ENCODE results near the gene PARD3.
"Not testable (repeated sequence)": the region's sequence is repeated elsewhere in the genome, so short reads cannot be mapped to it uniquely, and the experiment has no call there.

Gene PARD3

GRCh38 chr10:34648919-34649318, 166.2 kb downstream of the PARD3 start:
- DNase-seq (ENCODE audit: low read depth) = no peak

- no peak for DNase-seq (ENCODE audit: low read depth)
These were observed 166.9 kb downstream of the PARD3 start for GRCh38 chr10:34647875-34648865.

- no peak for DNase-seq (ENCODE audit: low read depth)
These were observed 167.9 kb downstream of the PARD3 start for GRCh38 chr10:34647160-34647559.

GRCh38 chr10:34646331-34646730, 168.8 kb downstream of the PARD3 start:
- no peak for DNase-seq (ENCODE audit: low read depth)

GRCh38 chr10:34644815-34645214, 170.3 kb downstream of the PARD3 start:
- DNase-seq (ENCODE audit: low read depth) = not testable (repeated sequence)

GRCh38 chr10:34644224-34644623, 170.9 kb downstream of the PARD3 start:
- DNase-seq (ENCODE audit: low read depth) = no peak

- DNase-seq (ENCODE audit: low read depth) = no peak
These were observed 171.5 kb downstream of the PARD3 start for GRCh38 chr10:34643620-34644019.

GRCh38 chr10:34641913-34642558, 173.1 kb downstream of the PARD3 start:
- no peak for DNase-seq (ENCODE audit: low read depth)

GRCh38 chr10:34641147-34641912, 173.8 kb downstream of the PARD3 start:
- DNase-seq (ENCODE audit: low read depth) = no peak

GRCh38 chr10:34638406-34639054, 176.6 kb downstream of the PARD3 start:
- peak; percentile 40 for DNase-seq (ENCODE audit: low read depth)

GRCh38 chr10:34637418-34637911, 177.6 kb downstream of the PARD3 start:
- peak; percentile 23 for DNase-seq (ENCODE audit: low read depth)

GRCh38 chr10:34635111-34635510, 180.0 kb downstream of the PARD3 start:
- DNase-seq (ENCODE audit: low read depth) = no peak

- no peak for DNase-seq (ENCODE audit: low read depth)
These were observed 181.7 kb downstream of the PARD3 start for GRCh38 chr10:34633374-34633773.

GRCh38 chr10:34629084-34629483, 186.0 kb downstream of the PARD3 start:
- no peak for DNase-seq (ENCODE audit: low read depth)

GRCh38 chr10:34628174-34628796, 186.8 kb downstream of the PARD3 start:
- DNase-seq (ENCODE audit: low read depth) = no peak

- DNase-seq (ENCODE audit: low read depth) = no peak
These were observed 187.4 kb downstream of the PARD3 start for GRCh38 chr10:34627741-34628140.

GRCh38 chr10:34627331-34627730, 187.8 kb downstream of the PARD3 start:
- no peak for DNase-seq (ENCODE audit: low read depth)

- DNase-seq (ENCODE audit: low read depth) = no peak
These were observed 188.8 kb downstream of the PARD3 start for GRCh38 chr10:34626158-34626880.

- DNase-seq (ENCODE audit: low read depth) = no peak
These were observed 190.6 kb downstream of the PARD3 start for GRCh38 chr10:34624323-34625153.

GRCh38 chr10:34622945-34623344, 192.2 kb downstream of the PARD3 start:
- DNase-seq (ENCODE audit: low read depth) = no peak

Measured in activated T-helper 1 cell treated with Interleukin-2 at 50 U/mL for 16 hours (primary cell).